KG1 (cell line): Measurements from ENCODE around the gene MRPS25.

Source experiments
- DNase-seq: peaks from one replicate; lab custom pipeline; 2025; lab: John Stamatoyannopoulos, UW

The MRPS25 gene

DNA sequence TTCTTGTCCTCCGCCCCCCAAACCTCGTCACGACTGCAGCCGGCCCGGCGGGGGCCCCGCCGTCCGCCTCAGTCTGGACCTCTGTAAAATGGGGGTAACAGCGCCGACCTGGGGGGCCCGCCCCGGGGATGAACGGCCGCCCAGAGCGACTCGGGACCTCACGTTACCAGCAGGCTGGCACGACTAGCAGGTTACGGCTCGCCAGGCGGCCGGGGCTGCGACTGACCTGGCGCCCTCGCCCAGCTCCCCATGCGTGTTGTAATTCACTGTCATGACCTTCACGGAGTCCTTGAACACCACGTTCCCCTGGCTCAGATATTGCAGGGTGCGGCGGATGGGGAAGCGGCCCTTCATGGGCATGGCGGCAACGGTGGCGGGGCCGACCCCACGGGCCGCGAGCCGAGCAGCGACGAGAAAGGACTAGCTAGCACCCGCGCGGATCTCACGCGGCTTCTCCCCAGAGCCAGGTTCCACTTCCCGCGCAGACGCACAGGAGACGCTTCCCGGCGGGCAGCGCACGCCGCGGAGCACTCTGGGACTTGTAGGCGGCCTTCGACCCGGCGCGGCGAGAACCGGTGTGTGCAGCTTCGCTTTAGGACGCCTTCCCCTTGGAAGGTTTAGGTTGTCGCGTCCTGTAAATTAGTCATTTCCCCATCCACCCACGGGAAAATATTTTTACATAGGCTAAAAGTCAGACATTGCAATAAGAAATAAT lies at the start of gene MRPS25:
TSS of gene MRPS25 (minus strand) at position 481 of the 715 bp plus-strand sequence. CDS start at position 360, 121 bp downstream.
- peak; percentile 53 for DNase-seq

DNA sequence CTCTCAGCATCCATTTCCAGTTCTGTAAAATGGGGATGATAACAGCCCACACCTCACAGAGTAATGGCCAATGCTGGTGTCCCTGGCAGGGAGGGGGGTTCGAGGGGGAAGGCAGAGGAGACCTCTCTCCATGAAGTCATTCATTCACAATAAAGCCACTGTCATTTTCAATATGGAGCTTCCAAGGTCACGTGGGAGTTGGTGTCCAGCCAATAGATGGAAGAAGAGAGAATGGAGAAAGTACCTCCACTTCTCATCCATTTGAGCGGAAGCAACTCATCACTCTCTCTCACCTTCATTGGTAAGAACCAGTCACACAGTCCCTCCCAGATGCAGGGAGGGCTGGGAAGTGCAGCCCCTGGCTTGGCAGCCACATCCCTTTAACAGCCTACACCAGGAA lies 48.8 kb upstream of the MRPS25 start:
- DNase-seq, result no peak

DNA sequence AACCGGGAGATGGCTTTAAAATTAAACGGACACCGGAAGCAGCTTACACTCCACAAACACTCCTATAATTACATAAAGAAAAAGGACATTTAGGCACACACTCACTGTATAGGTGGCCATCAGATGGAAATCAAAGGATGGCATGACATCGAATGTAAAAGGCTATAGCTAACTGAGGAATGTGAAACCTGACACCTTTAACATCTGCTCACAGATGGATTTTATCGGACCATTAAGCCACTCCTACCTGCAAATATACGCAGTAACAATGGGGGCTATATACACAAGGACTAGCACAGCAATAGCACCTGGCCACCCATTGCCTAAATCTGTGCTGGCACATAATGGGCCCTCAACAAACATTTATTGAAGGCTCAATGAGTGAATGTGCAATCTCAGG lies 48.4 kb upstream of the MRPS25 start:
- DNase-seq, result no peak

DNA sequence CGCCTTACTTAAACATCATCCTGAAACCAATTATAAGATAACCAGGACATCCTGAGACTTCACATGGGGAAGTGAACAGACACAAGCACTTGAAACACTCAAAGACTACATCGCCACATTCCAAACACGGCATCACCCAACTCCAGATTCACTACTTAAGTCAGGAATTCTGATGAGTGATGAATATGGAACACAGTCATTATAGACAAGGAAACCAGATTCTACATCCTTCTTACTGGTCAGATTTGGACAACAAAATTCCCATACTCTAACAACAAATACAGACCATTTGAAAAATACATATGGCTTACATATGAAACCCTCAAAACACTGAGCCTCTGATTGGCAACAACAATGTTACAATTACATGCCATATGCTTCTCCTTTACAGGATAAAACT lies 46.9 kb upstream of the MRPS25 start:
- DNase-seq, result no peak

DNA sequence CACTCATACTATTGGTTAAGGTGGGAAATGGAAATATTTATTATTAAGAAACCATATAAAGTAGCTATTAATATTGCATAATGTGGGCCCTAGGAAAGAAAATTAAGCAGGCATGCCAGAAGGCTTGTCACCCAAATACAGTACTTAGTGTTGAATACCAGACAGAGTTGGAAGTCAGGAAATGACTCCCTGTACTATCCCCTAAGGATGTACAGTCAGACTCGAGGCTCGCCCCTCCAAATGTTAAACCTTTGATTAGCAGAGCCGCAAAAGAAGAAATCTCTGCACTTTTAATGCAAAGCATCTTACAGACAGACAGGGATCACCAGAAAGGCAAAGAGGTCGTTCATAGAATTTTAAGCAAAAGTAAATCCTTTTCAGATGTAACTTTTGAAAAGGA lies 45.1 kb upstream of the MRPS25 start:
- no peak for DNase-seq

DNA sequence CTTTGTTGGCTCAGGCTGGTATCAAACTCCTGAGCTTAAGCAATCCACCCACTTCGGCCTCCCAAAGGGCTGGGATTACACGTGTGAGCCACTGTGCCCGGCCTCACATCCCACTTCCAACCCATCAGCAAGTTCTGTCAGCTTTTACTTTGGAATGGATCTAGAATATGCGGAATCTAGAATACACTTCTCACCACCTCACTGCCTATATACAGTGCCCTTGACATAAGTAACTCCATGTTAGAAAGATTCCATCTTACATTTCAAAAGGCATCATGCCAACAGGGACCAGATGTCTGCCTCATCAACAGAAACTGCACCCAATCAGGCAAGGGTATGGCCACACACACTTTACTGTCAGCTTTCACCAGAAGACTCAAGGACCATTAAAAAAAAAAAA lies 43.8 kb upstream of the MRPS25 start:
- no peak for DNase-seq

DNA sequence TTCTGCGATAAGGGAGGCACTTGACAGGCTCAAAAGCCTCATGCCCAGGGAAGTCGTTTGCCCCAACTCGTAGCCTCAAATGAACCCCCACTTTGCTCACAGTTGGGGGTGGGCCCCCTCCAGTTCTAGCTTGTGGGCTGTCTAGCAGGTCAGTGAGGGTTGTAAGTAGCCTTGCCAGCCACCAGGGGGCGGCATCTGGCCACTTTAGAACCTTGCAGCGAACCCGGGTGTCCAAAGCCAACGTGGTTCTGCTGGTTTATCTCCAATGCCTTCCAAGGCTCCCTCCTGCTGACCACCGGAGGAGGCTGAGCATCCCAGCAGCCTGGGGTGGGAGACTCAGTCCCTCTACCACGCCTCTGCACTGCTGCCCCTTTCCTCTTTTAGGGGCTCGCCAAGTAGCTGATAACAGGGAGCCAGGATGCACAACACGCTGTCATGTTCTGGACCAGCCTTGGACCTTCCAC lies 43.0 kb upstream of the MRPS25 start:
- DNase-seq, result peak; percentile 48

DNA sequence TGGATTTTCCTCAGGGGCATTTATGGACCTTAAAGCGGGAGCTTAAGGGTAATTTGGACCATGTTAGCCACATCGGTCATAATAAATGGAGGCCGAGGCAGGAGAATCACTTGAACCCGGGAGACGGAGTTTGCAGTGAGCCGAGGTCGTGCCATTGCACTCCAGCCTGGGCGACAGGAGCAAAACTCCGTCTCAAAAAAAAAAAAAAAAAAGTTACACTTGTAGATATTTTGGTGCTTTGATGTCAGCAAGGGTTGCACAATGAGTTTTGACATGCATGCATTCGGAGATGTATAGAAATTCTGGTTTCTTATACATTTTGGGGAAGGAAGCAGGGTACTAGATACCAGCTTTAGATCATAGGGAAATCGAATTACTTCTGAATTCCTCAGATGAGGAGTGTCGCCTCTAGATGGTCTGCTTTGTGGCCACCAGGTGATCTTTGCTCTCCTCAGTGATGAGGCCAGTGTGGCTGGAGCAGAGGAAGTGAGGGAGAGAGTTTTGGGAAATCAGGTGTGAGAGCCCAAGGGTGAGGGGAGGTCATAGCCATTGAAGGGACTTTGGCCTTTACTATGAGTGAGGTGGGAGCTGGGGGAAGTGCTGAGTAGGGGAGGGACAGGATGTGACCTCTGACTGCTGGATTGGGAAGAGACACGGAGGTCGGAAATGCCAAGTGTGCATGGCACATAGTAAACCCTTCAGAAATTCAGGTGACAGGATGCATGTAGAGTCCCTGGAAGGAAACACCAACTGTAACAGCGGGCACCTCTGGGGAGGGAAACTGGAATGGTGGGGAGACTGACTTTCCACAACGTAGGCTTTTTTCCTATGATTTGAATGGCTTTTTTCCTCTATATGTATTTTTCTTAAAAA lies 42.2 kb upstream of the MRPS25 start:
- no peak for DNase-seq

DNA sequence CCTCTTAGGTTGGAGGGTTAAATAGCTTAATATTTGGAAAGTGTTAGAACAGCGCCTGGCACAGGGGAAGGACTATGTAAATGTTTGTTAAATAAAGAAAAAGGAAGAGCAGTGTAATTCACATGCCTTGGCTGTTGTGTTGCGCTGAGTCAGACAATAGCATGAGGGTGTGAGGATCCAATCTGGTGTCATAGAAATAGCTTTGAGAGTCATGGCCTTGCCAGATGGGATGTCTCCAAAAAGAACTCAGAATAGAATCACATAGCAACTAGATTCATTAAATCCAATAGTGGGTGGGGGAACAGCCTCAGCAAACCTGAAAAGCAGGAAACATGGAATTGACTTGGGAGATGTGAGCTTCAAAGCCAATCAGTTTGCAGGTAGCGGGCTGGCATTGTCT lies 37.7 kb upstream of the MRPS25 start:
- DNase-seq, result no peak

DNA sequence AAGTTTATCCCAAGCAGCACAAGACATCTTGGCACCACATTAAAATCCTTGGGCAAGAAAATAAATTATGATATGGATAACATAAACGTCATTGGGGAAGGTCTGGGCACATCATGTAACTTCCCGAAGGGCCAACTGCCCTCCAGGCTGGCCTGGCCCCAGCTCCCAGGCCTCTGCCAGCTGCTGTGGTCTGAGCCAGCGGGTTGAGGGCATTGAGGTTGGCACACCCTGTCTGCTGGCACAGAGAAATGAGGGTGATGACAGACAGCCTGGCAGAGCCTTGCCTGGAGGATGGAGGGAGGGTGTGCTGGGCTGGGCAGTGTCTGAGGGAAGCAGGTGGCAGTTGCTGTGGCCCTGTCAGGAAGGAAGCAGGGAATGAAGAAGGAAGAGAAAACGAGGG lies 37.1 kb upstream of the MRPS25 start:
- no peak for DNase-seq

DNA sequence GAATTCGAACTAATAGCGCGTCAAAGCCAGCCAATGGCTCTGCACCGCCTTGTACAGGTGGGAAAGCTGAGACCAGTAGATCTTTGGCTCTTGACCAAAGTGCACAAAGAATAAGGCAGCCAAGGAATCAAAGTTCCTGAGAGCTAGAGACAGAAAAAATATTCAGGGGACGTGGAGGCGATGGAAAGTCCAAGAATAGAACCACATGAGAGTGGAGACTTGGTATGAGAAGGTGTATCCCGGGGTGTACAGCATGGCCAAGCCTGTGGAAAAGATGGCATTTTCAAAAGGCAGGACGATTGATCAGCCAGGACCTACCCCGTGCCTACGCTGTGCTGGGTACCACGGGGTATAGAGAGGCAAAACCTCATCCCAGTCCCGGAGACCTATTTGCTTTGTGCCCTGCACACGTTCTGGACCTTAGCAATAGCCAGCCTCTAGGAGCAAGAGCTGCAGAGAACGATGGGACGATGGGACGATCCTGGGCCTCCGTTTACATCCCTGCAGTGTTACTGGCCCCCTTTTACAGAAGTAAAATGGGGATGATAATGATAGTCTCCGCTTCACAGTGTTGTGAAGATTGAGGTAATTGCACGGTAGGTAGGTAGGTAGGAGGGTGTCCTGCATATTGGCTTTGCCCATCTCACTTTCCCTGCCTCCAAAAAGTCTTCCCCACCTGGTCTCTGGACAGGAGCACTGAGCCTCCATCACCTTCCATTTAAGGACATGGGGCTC lies 34.4 kb upstream of the MRPS25 start:
- DNase-seq, result no peak

DNA sequence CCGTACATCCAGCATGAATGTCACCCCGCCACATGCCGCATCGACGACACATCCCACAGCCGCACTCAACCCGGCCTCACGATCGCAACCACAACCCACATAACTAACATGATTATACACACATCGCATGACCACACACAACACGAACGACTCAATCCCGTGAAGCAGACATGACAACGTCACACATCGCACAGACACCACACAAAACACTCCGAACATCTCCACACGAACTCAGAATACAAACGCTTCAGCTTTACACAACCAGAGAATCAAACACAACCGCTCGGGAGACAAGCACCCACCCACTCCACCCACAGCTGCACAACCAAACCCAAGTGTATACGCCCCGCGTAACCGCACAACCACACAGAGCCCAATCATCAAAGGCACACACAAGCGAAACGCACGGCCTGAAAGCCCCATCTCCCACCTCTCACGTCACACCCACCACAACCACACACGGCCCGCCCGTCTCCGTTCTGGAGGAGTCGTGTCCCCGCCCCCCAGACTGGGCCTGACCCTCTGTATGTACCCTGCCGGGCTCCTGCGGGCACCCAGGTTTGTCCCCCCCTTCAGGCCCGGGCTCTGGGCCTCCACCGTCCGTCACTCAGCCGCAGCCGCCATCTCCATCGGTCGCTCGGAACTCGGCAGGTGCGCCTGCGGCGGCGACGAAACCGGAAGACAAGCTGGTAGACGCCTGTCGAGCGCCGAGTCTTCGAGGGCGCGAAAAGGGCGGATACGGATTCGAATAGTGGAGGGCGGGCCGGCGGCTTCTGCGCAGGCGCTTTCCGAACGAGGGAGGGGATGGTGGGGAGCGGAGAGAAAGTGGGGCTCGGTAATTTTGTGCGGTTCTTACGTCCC lies 33.6 kb upstream of the MRPS25 start, which contains the start of gene RBSN:
TSS of gene RBSN (minus strand) at position 646 of the 861 bp plus-strand sequence. CDS start 3,028 bp downstream, outside the sequence.
- DNase-seq, result peak; percentile 88

DNA sequence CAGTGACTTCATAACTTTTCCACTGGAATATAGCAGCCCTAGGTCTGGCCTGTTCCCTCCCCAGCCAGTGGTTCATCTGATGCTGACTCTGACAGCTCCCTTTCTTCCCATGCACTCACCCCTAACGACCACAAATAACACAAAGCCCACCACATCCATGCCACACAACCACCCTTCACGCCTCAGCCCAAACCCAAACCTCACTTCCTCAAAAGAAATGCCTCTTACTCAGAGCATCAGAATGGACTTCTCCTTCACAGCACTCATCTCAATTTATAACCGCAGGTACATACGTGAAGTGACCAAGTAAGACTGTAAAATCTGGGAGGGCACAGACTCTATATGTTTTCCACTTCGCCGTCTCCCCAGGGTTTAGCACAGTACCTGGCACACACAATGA lies 32.8 kb upstream of the MRPS25 start:
- DNase-seq, result peak; percentile 27

DNA sequence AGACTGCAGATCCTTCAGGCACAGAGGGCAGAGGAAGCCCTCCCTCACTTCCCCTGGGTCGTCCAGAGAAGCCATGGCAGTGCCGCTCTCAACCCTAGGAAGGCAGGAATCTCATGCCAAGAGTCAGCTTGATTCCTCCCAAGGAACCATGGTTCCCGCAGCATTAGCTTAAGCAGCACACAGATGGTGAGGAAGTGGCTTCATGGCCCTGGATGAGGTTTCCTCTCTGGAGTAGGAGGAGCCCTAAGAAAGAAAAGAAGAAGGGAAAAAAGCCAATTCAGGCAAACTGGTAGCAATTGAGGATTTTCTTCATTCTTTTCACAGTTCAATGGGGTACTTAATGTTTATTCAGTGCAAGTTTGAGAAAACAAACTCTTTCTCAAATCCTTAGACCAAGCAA lies 30.9 kb upstream of the MRPS25 start:
- DNase-seq, result no peak

DNA sequence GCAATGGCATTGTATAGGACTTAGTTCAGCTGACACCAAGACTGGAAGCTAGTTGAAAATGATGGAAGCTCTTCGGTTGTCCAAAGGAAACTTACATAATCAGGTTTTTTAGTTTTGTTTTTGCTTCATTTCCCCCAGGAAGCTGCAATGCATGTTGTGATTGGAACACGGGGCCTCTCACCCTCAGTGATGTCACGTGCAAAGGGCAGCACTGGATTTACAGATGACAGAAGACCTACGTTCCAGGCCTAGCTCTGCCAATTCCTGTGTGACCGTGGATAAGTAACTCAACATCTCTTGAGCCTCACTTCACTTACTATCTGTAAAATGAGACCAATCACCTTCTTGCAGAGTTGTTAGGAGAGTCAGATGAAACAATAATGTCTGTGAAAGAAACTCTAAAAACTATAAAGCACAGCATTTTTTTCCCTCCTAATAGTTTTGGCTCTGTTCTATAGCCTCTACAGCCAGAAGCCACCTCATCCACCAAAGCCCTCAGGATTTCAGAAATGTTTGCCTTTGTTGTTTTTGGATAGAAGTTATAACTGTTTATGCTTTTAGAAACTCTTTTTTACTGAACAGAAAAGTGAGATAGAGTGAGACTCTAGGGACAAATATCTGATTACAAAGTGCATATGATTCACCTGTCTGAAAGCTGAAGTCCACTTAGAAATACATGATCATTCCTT lies 29.2 kb upstream of the MRPS25 start:
- DNase-seq, result no peak

DNA sequence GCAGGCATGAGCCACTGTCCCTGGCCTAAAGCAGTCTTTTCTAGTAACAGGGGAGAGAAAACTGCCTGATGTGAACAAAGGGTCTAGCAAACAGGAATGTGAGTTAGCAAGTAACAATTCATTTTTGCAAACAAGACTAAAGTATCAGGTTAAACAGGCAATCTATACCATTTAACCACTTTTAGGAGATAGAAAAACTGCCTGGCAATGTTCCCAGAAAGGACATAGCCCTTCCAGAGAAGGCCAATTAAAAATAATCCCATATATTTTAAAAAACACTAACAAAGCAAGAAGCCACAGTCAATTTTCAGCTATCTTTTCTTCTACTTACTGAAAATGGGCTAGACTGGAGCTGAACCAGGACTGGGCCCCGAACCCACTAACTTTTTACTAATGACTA lies 27.6 kb upstream of the MRPS25 start:
- DNase-seq, result no peak

DNA sequence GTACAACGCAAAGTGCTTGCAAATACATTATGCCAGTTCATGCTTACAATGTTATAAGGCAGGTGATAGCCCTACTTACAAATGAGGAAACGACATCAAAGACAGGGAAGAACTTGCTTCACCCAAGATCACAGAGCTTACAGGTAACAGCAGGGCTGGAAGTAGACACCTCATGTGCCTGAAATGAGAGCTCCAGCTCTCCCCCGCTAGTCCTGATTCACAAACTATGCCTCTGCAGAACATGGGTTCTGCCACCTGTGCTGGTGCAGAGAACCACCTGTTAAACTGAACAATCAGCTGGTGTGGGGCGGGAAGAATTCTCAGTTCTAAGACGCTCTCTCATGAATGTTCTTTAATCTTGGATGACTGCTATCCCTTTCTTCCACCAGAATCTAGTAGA lies 26.5 kb upstream of the MRPS25 start:
- no peak for DNase-seq

DNA sequence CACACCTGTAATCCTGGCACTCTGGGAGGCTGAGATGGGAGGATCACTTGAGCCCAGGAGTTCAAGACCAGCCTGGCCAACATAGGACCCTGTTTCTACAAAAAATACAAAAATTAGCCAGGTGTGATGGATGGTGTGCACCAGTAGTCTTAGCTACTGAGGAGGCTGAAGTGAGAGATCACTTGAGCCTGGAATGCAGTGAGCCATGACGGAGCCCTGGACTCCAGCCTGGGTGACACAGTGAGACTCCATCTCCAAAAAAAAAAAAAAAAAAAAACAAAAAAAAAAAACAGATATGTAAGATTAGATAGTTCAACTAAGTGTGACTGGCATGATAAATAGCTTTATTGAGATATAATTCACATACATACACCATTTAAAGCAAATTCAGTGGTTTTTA lies 24.1 kb upstream of the MRPS25 start:
- no peak for DNase-seq

DNA sequence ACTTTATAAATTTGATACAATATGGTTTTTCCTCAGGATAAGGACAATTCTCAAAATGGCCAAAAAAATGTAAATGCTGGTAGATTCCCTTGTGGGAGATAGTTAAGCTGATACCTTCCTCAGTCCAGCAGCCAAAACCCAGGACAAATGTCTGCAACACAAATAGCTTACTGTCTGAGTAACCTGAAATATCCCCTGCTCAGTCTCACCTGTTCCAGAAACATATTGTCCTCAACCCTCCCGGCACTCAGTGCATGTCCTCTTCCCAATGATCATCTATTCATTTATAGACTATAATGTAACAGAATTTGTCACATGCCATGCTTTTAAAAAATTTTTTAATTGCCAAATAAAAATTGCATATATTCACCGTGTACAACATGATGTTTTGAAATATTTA lies 21.6 kb upstream of the MRPS25 start:
- no peak for DNase-seq

DNA sequence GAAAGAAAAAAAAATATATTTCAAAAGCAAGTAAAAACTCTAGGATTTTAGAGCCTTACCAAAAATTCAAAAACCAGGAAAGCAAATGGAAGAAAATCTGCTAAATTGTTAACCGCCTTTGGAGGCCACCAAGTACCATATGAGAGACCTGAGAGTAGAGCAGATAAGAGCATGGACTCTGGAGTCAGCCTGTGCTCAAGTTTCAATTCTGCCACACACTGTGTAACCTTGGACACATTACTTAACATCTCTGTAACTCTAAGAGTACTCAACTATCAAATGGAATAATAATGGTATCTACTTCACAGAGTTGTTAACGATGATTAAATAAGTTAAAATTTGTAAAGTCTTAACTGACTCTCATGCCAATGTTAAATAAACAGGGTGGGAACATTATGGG lies 21.1 kb upstream of the MRPS25 start:
- no peak for DNase-seq

DNA sequence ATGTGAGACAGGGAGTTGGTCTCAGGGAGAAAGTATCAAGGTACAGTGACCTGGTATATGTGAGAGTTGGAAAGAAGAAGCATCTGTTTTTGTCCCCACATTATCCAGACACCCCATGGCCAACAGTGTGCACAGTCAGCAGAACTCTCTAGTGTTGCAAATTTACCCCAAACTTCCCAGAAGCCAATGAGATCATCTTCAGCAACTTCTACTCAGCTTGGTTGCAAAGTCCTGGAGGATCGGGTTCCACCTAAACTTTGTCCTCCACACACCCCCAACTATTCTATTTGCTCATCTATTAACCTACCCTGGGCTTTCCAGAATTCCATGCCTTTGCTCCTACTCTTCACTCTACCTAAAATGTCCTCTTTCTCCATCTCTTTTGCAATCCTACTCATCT lies 18.1 kb upstream of the MRPS25 start:
- DNase-seq, result no peak
